GM18499 (cell line): Measurements from ENCODE around the gene CEP63.
A peak's percentile ranks its signal among the peaks of the same experiment; 100 is the strongest.

ENCODE experiments used
- ATAC-seq: cut with Tn5 transposase; IDR thresholded peaks from one replicate; pipeline ENCODE4 v1.9.1; 2021; ENCODE audit warnings: moderate number of reproducible peaks; ENCODE audit not compliant: insufficient read depth, unreplicated experiment

CEP63 gene

GRCh38 chr3:134485718-134486576, at the start of gene CEP63, which contains the start of gene ANAPC13:
Gene CEP63 (plus strand): TSS chr3:134486057. CDS start chr3:134495321, 9,264 bp downstream.
Gene ANAPC13 (minus strand): TSS chr3:134485985. CDS start chr3:134482904, 3,081 bp downstream.
- ATAC-seq = peak; percentile 65

GRCh38 chr3:134437211-134437752, 48.6 kb upstream of the CEP63 start:
- ATAC-seq = no peak

GRCh38 chr3:134441321-134441720, 44.5 kb upstream of the CEP63 start:
- ATAC-seq = no peak

- ATAC-seq = no peak
These were observed 44.0 kb upstream of the CEP63 start for GRCh38 chr3:134441821-134442220.

- no peak for ATAC-seq
These were observed 40.8 kb upstream of the CEP63 start for GRCh38 chr3:134445095-134445494.

GRCh38 chr3:134445636-134446035, 40.2 kb upstream of the CEP63 start:
- ATAC-seq = no peak

- no peak for ATAC-seq
These were observed 39.1 kb upstream of the CEP63 start for GRCh38 chr3:134446800-134447199.

- ATAC-seq = no peak
These were observed 38.5 kb upstream of the CEP63 start for GRCh38 chr3:134447351-134447750.

- ATAC-seq = no peak
These were observed 37.2 kb upstream of the CEP63 start for GRCh38 chr3:134448664-134449063.

- ATAC-seq = no peak
These were observed 36.6 kb upstream of the CEP63 start for GRCh38 chr3:134449277-134449676.

- ATAC-seq = no peak
These were observed 35.9 kb upstream of the CEP63 start for GRCh38 chr3:134449951-134450350.

GRCh38 chr3:134453631-134454030, 32.2 kb upstream of the CEP63 start:
- ATAC-seq = no peak

GRCh38 chr3:134457376-134458074, 28.3 kb upstream of the CEP63 start:
- ATAC-seq = no peak

GRCh38 chr3:134458406-134458945, 27.4 kb upstream of the CEP63 start:
- no peak for ATAC-seq

- ATAC-seq = no peak
These were observed 26.3 kb upstream of the CEP63 start for GRCh38 chr3:134459562-134459961.

- ATAC-seq = no peak
These were observed 24.9 kb upstream of the CEP63 start for GRCh38 chr3:134460965-134461364.

GRCh38 chr3:134462331-134462941, 23.4 kb upstream of the CEP63 start:
- no peak for ATAC-seq

GRCh38 chr3:134463676-134464063, 22.2 kb upstream of the CEP63 start:
- ATAC-seq = no peak

GRCh38 chr3:134464064-134464688, 21.7 kb upstream of the CEP63 start:
- ATAC-seq = no peak
